GM19238 (cell line): ENCODE measurements around the gene CGB3.

ENCODE experiments used
- DNase-seq: peaks from one replicate; pipeline ENCODE4 v3.0.0; 2011; ENCODE audit warnings: low spot score; ENCODE audit not compliant: insufficient read length

The CGB3 gene

GRCh38 chr19:49016067-49016839, 7.9 kb downstream of the CGB3 start:
- no peak for DNase-seq

GRCh38 chr19:49014870-49015255, 9.3 kb downstream of the CGB3 start:
- no peak for DNase-seq

GRCh38 chr19:49014123-49014869, 9.8 kb downstream of the CGB3 start:
- no peak for DNase-seq

- no peak for DNase-seq
Measured at GRCh38 chr19:49011194-49011593, 12.9 kb downstream of the CGB3 start.

- no peak for DNase-seq
Measured at GRCh38 chr19:49010453-49010852, 13.7 kb downstream of the CGB3 start.

GRCh38 chr19:49009828-49010227, 14.3 kb downstream of the CGB3 start:
- no peak for DNase-seq

GRCh38 chr19:49006905-49007304, 17.2 kb downstream of the CGB3 start:
- DNase-seq: no peak

GRCh38 chr19:49004964-49005614, 19.0 kb downstream of the CGB3 start:
- no peak for DNase-seq

- no peak for DNase-seq
Measured at GRCh38 chr19:49004133-49004532, 20.0 kb downstream of the CGB3 start.

- no peak for DNase-seq
Measured at GRCh38 chr19:48999481-49000325, 24.4 kb downstream of the CGB3 start.

- no peak for DNase-seq
Measured at GRCh38 chr19:48997972-48998371, 26.2 kb downstream of the CGB3 start.

GRCh38 chr19:48994035-48994386, 30.1 kb downstream of the CGB3 start:
- DNase-seq: no peak

GRCh38 chr19:48993175-48994034, 30.7 kb downstream of the CGB3 start, which contains the start of the genes GYS1 and RUVBL2:
GYS1 (minus strand) TSS chr19:48993309; CDS start chr19:48993112, 197 bp downstream.
RUVBL2 (plus strand) TSS chr19:48993887; CDS start chr19:48993912, 25 bp downstream.
- peak; percentile 98 for DNase-seq

- DNase-seq: no peak
Measured at GRCh38 chr19:48992581-48993174, 31.5 kb downstream of the CGB3 start.

GRCh38 chr19:48991873-48992580, 32.1 kb downstream of the CGB3 start:
- no peak for DNase-seq

GRCh38 chr19:48991011-48991609, 33.0 kb downstream of the CGB3 start:
- DNase-seq: no peak

- no peak for DNase-seq
Measured at GRCh38 chr19:48990400-48990799, 33.7 kb downstream of the CGB3 start.

- no peak for DNase-seq
Measured at GRCh38 chr19:48989701-48990291, 34.3 kb downstream of the CGB3 start.
